ENCODE results near the gene CAMK2A. TPM values are rescaled to one million over a fixed set of nuclear protein-coding genes. Genes with fewer than 3 reads are reported as not detected.

CAMK2A gene
- total RNA-seq, 3 donors from 2014 or later = 0.46 to 3.0 (median 0.93) TPM

GRCh38 chr5:150245808-150246207, 43.8 kb downstream of the CAMK2A start:
- intact Hi-C loops (cut with DNase I, micrococcal nuclease) = no loop called here
- ATAC-seq (no peak), DNase-seq (no peak)
- no peaks in the 10 kb centered on the region for H3K4me1 ChIP-seq (ENCODE audit: low read depth)
- no peaks in the 10 kb centered on the region for H3K9me3 ChIP-seq
- no peaks in the 10 kb centered on the region for H3K36me3 ChIP-seq (ENCODE audit: low read depth)
- TF ChIP-seq CTCF (IDR thresholded peaks at IDR 0.05) = no peak
- no peak overlapping the region for H3K4me3 ChIP-seq

- H3K36me3 ChIP-seq (ENCODE audit: low read depth) = no peaks in the 10 kb centered on the region
- H3K4me1 ChIP-seq (ENCODE audit: low read depth) = no peaks in the 10 kb centered on the region
- peak; percentile 35 for ATAC-seq
- peak in 1 of 3 donors; percentile 18 for DNase-seq
- no peaks in the 10 kb centered on the region for H3K9me3 ChIP-seq
- no peak for TF ChIP-seq CTCF (IDR thresholded peaks at IDR 0.05)
- H3K4me3 ChIP-seq = no peak overlapping the region
- intact Hi-C loops (cut with DNase I, micrococcal nuclease) = no loop called here
Measured at GRCh38 chr5:150245111-150245789, 44.3 kb downstream of the CAMK2A start.

- DNase-seq = no peak
- Histone ChIP-seq H3K9me3 (no peaks in the 10 kb centered on the region), H3K4me3 (no peak overlapping the region), H3K36me3 (ENCODE audit: low read depth) (no peaks in the 10 kb centered on the region), H3K4me1 (ENCODE audit: low read depth) (no peaks in the 10 kb centered on the region)
- intact Hi-C loops (cut with DNase I, micrococcal nuclease) = no loop called here
- no peak for ATAC-seq
- no peak for TF ChIP-seq CTCF (IDR thresholded peaks at IDR 0.05)
Measured at GRCh38 chr5:150244209-150244608, 45.4 kb downstream of the CAMK2A start.

GRCh38 chr5:150243590-150243989, 46.0 kb downstream of the CAMK2A start:
- H3K9me3 ChIP-seq = no peaks in the 10 kb centered on the region
- intact Hi-C loops (cut with DNase I, micrococcal nuclease) = no loop called here
- no peak for ATAC-seq
- no peak for DNase-seq
- H3K4me1 ChIP-seq (ENCODE audit: low read depth) = no peaks in the 10 kb centered on the region
- H3K4me3 ChIP-seq = no peak overlapping the region
- TF ChIP-seq CTCF (IDR thresholded peaks at IDR 0.05) = no peak
- H3K36me3 ChIP-seq (ENCODE audit: low read depth) = no peaks in the 10 kb centered on the region

- Histone ChIP-seq H3K4me1 (ENCODE audit: low read depth) (no peaks in the 10 kb centered on the region), H3K36me3 (ENCODE audit: low read depth) (no peaks in the 10 kb centered on the region), H3K9me3 (no peaks in the 10 kb centered on the region), H3K4me3 (no peak overlapping the region)
- ATAC-seq = no peak
- intact Hi-C loops (cut with DNase I, micrococcal nuclease) = no loop called here
- TF ChIP-seq CTCF (IDR thresholded peaks at IDR 0.05) = no peak
- no peak for DNase-seq
Measured at GRCh38 chr5:150242251-150242894, 47.2 kb downstream of the CAMK2A start.
